Measurements from ENCODE around the gene RSRC1.
A peak's percentile ranks its signal among the peaks of the same experiment; 100 is the strongest.
"Not testable (repeated sequence)": the region's sequence is repeated elsewhere in the genome, so short reads cannot be mapped to it uniquely, and the experiment has no call there.

The RSRC1 gene, protein sequence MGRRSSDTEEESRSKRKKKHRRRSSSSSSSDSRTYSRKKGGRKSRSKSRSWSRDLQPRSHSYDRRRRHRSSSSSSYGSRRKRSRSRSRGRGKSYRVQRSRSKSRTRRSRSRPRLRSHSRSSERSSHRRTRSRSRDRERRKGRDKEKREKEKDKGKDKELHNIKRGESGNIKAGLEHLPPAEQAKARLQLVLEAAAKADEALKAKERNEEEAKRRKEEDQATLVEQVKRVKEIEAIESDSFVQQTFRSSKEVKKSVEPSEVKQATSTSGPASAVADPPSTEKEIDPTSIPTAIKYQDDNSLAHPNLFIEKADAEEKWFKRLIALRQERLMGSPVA

DNA sequence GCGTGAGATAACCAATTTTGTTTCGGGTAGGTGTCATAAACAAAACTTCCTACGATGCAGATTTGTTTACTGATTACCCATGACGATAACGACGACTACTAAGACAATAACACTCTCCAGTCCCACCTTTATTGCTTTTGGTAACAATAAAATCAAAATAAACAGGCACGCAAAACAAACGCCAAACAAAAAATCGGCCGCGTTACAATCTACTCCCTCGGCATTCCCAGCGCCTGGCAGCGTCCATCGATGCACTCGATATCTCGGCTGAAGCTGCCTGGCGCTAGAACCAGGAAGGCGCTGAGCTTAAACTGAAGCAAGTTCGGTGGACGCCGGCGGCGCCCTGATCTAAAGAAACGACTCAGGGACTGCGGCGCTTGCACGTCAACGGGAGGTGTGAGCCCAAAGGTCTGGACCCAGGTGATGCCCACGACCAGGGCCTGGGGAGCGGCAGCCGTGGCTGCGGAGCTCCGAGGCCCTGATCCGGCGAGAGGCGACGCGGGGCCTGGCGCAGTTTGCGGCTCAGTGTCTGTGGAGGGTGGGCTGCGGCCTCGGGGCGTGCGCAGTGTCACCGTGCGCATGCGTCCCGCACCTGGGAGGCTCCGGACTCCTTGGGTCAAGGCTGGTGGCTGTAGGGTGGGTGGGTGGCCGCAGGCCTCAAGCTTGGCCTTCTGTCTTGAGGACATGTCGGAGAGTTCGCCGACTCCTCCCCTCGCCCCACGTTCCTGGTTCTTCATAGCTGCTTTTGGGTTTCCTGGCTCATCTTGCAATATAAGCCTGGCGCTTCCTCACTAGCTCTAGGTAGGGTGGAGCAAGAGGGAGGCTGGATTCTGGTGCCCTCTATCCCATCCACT, at the start of gene RSRC1:
RSRC1 (plus strand) TSS at position 286 of the 854 bp plus-strand sequence. CDS start 12,016 bp downstream, outside the sequence.
- DNase-seq (ENCODE audit: low read depth, low spot score): peak; percentile 74

DNA sequence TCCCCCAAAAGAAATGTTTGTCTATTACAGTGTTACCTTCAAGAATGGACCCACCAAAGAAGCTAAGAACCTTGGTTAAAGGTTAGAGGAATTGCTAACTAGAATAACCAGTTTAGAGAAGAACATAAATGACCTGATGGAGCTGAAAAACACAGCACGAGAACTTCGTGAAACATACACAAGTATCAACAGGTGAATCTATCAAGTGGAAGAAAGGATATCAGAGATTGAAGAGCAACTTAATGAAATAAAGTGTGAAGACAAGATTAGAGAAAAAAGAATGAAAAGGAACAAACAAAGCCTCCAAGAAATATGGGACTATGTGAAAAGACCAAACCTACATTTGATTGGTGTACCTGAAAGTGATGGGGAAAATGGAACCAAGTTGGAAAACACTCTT, 44.3 kb upstream of the RSRC1 start:
- DNase-seq (ENCODE audit: low read depth, low spot score): not testable (repeated sequence)

DNA sequence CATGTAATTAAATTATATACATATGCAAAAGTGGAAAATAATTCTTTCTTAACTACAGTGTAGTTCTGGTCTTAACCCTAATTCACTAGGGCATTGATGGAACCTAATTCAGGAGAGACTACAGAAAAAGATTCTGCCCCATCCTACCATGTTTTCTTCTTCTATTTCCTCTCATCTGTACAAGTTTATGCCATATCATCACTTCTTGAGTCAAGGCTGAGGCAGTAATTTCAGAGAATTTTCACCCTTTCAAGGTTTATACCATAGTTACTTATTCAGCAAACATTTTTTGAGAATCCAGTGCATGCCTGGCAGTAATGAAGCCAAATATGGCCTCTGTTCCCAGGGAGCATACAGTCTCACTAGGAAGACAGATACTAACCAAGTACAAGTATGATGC, 37.1 kb upstream of the RSRC1 start:
- no peak for DNase-seq (ENCODE audit: low read depth, low spot score)

DNA sequence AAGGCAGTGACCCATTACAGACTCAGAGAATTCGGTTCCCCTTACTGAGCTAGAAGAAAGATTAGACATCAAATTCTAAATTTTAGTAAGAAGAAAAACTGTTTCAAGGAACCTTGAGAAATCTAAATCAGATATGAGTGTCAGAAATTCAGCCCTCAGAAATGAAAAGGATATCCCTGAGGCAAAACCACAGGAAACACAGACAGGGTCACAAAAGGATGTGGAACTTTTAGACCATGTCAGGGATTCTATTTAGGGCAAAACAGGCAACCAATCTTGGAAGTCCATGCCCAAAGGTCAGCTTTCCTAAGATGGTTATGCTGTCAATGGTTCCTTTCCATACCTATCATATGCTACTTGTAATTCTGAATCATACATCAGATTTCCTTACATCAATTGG, 35.3 kb upstream of the RSRC1 start:
- DNase-seq (ENCODE audit: low read depth, low spot score): no peak

DNA sequence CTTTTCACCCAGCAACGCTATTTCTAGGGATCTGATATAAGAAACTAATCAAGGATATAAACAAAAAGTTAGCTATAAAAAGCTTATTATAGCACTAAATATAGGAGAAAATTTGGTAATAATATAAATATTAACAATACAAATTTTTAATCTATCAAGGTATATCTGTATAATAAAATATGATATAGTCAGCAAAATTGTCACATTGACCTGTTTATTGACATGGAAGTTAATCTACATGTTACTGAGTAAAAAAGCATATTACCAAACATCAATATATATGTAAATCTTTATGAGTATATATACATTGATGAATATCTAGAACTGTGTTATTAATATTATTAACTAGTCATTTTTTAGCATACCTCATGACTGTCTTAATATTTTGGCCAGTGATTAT, 30.3 kb upstream of the RSRC1 start:
- no peak for DNase-seq (ENCODE audit: low read depth, low spot score)

DNA sequence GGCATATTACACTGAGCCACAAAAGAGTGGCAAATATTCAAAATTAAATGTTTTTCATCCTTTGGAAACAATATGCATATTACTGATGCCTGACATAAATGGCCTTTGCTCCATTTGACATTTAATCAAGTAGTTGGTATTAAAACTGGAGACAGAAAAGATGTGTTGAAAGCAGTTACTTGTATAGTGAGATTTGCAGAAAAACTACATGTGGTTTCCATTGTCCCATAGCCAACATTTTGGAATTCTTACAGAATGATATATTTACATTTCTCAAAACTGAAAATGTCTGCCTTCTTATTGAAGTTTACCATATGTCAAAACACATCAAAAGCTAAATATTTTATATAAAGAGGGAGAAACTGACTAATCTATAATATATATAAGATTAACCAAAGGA, 25.2 kb upstream of the RSRC1 start:
- no peak for DNase-seq (ENCODE audit: low read depth, low spot score)

DNA sequence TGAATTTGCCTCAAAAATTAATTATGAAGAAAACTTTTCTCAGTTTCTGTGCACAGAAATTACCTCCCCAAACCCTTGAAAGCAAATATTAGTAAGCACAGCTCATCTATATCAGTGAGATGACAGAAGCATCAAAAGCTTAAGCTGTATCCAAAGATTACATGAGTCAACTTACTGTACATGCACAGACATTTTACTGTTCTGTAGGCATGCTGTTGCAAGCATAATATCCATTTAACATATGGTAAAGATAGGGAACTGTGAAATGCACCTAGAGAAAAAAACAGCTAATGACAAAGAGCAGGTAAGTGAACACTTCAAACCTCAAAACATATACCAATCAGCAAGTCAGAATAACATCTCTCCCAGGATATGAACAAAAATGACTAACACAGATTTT, 24.5 kb upstream of the RSRC1 start:
- DNase-seq (ENCODE audit: low read depth, low spot score): no peak

DNA sequence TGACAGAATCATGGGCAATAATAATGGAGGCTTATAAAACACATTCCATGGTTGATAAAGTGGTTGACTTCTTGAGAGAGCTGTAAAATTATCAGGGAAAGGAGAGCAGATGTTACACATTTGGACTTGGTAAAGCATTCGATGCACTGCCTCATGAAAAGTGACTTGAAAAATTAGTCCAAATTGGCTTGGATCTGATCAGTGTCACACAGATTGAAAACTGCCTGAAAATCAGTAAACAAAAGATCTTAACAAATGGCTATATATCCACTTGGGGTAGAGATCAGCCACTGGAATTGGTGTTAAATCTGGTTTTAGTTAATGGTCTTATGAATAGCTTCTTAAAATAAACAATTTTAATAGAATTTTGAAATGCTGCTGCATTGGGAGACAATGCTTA, 24.0 kb upstream of the RSRC1 start:
- no peak for DNase-seq (ENCODE audit: low read depth, low spot score)

DNA sequence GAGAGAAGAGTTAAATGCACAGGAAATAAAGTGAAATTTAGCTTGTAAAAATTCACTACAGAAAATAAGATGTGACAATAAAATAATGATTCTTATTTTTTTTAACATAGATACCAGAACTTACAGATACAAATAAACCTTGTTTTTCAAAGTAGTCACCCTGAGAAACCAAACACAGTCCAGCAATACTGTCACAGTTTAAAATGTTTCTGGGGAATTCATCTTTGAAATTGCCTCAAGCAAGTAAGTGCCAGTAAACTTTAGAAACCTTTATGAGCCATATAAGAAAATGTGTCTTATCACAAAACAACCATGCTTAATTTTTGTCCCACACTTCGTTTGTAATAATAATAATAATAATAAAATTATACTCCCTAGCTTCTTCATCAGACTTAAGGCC, 23.5 kb upstream of the RSRC1 start:
- DNase-seq (ENCODE audit: low read depth, low spot score): no peak

DNA sequence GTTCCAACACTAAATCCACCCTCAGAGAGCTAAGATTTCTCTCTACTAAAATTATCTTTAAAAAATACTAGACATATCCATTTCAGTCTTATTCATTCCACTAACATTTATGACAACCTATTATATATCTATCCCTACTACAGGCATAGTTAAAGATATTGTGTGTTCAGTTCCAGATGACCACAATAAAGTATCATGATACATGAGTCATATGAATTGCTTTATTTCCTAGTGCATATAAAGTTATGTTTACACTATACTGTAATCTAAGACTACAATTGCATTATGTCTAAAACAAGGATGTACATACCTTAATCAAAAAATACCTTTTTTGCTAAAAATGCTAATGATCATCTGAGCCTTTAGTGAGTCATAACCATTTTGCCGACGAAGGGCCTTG, 23.1 kb upstream of the RSRC1 start:
- no peak for DNase-seq (ENCODE audit: low read depth, low spot score)

DNA sequence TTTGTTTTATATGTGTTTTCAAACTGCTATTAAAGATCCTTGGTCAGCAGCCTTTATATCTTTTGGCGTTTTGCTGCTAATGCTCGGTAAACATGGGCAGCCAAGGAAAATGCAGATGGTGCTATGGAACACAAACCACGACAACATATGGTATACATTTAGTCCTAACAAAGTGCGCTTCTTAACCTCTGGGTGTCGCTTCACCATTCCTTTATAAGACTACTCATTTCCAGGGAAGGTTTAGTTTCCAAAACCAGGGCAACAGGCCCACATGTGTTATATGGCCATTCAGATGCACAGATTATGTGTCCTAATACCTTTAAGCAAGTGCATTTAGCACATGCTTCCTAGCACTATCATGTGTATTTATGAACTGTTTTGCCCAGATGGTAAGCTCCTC, 18.4 kb upstream of the RSRC1 start:
- no peak for DNase-seq (ENCODE audit: low read depth, low spot score)

DNA sequence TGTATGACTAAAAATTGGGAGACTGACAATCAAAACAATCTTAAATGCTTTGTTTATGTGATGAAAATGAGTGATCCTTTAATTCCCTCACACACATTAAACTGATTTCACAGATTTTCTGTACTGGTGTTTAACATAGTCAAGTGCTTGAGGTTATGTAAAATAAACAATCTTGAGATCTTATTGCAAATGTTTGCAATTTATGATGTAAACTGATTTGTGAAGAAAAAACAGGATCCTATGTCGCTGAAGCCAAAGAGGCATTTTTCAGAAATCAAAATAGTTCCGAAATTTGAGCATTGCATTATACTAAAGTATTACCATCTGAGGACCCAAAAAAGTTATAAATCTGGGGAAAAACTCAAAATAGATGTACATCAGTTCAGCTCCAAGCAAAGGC, 16.4 kb upstream of the RSRC1 start:
- no peak for DNase-seq (ENCODE audit: low read depth, low spot score)

DNA sequence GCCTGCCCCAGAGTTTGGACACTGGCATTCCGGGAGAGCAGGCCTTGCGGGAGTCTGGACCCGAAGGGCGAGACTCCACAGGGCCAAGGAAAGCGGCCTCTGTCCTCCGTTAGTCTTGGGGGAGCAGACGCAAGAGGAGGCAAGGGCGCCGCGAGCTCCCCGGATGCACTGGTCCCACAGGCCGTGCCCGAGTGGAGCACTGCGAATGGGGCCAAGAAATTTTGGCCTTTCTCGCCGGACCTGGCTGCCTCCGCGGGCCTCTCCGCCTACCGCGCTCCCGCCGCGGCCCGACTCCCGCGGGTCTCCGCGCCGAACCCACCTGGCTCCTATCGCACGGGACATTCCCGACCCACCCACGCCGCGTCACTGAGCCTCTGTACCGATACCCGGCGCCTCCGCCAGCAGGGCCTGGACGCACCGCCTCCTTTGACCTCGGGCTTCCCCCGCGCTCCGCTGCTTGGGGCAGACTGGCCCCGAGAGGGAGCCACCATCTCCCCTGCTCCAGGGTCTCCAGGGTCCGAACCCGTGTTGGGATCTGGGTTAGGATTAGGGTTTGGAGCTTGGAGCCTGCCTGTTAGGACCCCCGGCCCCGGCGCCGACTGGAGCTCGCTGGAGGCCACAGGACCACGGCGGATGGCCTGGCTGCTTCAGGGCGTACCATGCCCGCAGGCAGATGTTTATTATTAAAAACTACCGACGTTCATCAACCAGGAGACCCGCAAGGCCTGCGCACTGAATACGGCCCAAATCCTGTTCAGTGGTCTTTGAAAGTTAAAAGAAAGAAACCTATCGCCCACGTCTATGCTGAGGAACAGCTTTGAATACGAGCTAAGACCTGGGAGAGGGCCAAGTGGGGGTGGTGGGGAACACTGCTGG, 15.4 kb upstream of the RSRC1 start:
- DNase-seq (ENCODE audit: low read depth, low spot score): no peak

DNA sequence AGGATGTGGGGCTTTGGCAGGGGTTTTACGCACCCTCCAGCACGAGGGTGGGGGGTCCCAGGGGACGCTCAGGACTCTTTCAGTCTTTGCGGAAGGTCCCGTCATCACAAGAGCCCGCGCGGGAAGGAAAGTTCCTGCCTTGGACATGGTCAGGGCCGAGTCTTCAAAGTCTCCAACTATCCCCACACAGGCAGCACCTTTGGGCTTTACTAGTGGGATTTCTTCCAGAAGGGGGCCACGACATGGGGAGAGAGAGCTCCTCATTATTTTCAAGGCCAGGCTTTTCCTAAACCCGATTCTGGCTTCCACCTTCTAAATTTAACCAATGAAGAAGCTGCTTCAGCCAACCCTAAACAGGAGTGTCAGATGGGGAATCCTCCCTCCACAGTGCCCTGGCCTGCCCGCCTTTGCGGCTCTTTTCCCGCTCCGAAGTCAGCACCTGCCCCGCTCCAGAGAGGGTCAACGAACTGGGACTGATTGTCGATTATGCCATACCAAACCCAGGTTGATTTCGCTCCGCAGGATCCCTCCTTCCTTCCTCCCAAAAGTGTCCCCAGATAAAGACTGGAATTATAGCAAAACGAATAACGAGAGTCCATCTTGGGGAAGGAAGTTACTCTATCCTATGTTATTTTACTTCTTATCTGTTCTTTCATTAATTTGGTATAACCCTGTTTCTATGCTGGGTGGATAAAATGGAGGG, 14.6 kb upstream of the RSRC1 start:
- no peak for DNase-seq (ENCODE audit: low read depth, low spot score)

DNA sequence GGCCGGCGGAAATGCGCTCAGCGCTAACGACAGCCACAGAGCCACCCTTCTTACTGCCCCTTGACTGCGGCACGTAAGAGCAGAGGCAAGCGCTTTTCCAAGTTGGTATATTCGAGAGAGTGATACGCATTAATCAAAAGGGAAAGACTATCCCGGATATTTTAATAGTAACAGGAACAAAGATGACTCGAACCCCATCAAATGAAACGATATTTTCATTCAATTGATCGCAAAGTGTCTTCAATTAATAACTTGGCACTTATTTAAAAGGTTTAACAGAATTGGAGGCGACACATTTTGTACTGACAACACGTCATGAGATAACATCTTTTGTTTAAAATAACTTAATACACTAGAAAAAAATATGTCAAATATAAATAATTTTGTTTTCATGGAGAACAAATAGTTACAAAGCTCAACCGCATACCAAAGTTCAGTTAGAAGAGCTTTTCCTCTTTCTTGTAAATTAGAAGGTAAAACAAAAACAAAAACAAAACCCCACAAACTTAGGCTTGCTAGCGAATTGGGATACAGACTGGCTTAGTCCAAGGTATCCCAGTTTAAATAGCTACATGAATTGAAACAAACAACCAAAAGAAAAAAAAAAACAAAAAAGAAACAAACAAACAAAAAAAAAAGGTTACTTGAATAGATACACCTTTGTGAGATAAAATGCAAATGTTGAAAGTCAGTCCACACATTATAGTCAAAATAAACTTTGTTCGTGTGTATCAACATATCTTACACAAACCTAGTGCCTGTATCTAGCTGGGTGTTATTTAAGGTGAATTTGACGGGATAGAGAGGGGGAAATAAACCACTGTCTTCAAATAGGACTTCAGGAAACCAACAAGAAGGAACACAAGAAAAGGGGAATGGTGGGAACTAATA, 13.8 kb upstream of the RSRC1 start:
- DNase-seq (ENCODE audit: low read depth, low spot score): no peak

DNA sequence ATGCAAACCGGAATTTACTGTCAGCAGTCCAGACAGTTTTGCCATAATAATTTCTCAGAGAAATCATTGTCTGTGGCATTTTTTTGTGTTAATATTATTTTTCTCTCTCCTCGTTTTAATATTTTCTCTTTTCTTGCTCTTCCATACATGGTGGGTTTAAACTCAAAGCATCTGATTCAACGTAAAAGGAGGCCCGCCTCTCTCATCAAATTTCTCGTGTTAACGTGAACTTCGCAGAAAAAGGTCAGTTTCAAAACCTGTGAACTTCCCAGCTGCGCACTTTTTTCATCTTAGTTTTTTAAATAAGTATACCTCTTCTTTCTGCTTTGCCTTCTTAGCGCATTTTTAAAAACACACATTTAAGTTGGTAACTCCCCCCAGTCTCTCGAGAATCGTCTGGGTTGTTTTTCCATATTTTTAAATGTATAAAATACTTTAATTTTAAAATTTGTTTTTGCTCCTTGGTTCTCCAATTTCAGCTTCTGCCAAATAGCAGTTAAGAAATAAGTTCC, 12.8 kb upstream of the RSRC1 start:
- DNase-seq (ENCODE audit: low read depth, low spot score): no peak

DNA sequence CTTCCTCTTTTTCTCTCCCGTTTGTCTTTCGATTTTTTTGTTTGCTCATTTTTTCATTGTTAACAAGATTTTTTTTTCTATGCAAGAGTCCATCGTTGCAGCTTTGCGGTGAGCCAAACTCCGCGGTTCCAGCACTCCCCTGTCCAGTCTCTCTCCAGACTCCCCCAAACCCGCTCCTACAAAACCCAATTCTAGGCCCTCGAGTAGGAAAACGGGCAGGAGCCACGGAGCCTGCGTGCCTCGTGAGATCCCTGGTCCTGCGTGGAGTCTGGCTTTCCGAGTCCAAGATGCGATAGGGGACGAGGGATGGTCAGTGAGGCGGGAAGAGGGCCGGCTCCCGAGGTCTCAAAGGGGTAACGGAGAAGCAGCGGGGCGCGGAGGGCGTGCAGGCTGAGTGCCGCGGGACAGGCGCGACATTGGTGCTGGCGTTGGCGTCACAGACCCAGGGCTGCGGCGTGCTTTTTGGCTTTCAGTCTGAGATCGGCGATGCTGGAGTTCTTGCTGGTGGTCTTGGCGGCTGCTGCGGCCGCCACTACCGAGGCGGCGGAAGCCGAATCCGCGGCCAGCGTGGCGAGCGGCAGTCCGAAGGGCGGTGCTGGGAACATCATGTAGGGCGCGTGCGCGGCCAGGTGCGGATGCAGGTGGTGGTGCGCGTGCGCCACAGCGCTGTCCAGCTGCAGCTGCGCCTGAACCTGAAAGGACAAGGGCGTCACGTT, 12.1 kb upstream of the RSRC1 start:
- no peak for DNase-seq (ENCODE audit: low read depth, low spot score)

DNA sequence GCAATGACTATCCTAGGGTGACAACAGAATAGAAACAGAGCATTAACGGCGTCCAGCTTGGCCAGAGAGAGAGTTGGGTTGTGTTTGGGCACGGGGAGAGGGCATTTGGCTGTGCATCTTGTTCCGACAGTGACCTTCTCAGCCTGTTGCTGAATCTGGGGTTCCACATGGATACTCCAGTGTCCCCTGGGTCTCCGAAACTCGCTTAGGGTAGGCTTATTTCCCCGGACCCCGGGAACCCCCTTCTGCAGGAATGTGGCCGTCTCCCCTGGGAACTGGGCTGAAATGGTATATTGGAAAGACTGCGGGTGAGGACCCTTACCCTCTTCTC, 11.6 kb upstream of the RSRC1 start:
- DNase-seq (ENCODE audit: low read depth, low spot score): no peak

DNA sequence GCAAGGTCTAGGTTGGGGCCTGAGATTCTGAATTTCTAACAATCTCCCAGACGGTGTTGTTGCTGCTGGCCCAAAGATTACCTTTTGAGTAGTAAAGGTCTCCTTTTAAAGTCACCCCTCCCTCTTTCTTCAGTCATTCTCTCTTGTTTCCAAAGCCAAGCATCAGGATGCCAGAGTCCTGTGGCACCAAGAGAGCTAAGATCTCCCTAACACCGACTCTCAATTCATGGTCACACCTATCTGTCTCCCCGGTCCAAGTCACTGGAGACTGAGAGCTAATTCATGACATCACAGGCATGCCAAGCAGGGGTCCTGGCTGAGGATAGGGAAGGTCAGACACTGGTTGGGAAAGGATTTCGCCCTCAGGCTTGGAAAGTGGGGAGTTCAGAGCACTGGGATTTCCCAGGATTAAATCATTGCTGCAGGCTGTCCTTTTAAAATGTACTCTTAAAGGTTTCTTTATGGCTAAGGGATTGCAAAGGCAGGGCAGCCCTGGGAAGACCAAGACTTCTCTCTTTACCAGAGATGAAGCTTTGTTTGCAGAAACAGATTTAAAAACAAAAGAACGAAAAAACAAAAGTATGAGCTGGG, 11.0 kb upstream of the RSRC1 start:
- DNase-seq (ENCODE audit: low read depth, low spot score): no peak
